Tibial nerve (tissue), 4 donors: Measurements from ENCODE around the gene ISLR. TPM values are rescaled to one million over a fixed set of nuclear protein-coding genes. Genes with fewer than 3 reads are reported as not detected.

Experiments
- DNase-seq, 2 donors: peaks; one replicate each; pipeline ENCODE4 v3.0.0-alpha.2; 2019; ENCODE audit warnings: low spot score in 2 of 2
- H3K27ac ChIP-seq, 4 donors: fragments of 200-600 bp; sonication (generic) in 3 of 4; one replicate each; pipeline ENCODE4 v1.5.1; 2017 to 2019; ENCODE audit warnings: mild to moderate bottlenecking in 1 of 4
- H3K27me3 ChIP-seq, 2 donors: fragments of 200-600 bp; sonication (generic) in 1 of 2; one replicate each; pipeline versions ENCODE4 v1.5.1 to v1.6.0; 2017 to 2019
- H3K36me3 ChIP-seq, 3 donors: fragments of 200-600 bp; sonication (generic); one replicate each; pipeline ENCODE4 v1.5.1; 2018 to 2019
- H3K4me1 ChIP-seq, 4 donors: fragments of 200-600 bp; sonication (generic) in 3 of 4; one replicate each; pipeline ENCODE4 v1.5.1; 2017 to 2019
- H3K4me3 ChIP-seq, 4 donors: fragments of 200-600 bp; sonication (generic) in 3 of 4; one replicate each; pipeline ENCODE4 v1.5.1; 2017 to 2019; ENCODE audit warnings: mild to moderate bottlenecking in 1 of 4, moderate library complexity in 1 of 4
- H3K9me3 ChIP-seq, 4 donors: fragments of 200-600 bp; sonication (generic) in 3 of 4; one replicate each; pipeline ENCODE4 v1.5.1; 2017 to 2019
- EP300 ChIP-seq, 2 donors: sonication (generic); formaldehyde crosslinking; IDR thresholded peaks; one replicate each; pipeline ENCODE4 v1.6.1; 2017; ENCODE audit warnings: antibody characterized with exemption in 2 of 2, mild to moderate bottlenecking in 1 of 2
- POLR2A ChIP-seq, 2 donors: fragments of 450-650 bp; IDR thresholded peaks; one replicate each; pipeline ENCODE4 v1.6.1; 2017; ENCODE audit warnings: antibody characterized with exemption in 2 of 2, mild to moderate bottlenecking in 2 of 2, moderate library complexity in 2 of 2
- WGBS, 2 donors: methylation state at CpG; one replicate each; pipeline ENCODE4 v1.1.5; 2018; 5-methylcytosine and 5-hydroxymethylcytosine counted together
- total RNA-seq, 4 donors: library from RNA; depleted of rRNA; stranded (reverse); fragments of >200 nt; gene quantifications; one replicate each; pipeline ENCODE4 v1.1.0, GENCODE V29; 2016
- TF ChIP-seq, protein P1 (sequence below), 5 experiments: fragments of 200-600 bp in 3 of 5; fragments of 450-650 bp in 2 of 5; sonication (generic) in 3 of 5; IDR thresholded peaks; one replicate each; pipeline ENCODE4 v1.5.1; 2016 to 2019; ENCODE audit warnings: antibody characterized with exemption in 5 of 5, mild to moderate bottlenecking in 3 of 5, moderate library complexity in 2 of 5

Gene ISLR
- total RNA-seq, 4 donors from 2014 or later: 41.7 to 250 (median 164) TPM

DNA sequence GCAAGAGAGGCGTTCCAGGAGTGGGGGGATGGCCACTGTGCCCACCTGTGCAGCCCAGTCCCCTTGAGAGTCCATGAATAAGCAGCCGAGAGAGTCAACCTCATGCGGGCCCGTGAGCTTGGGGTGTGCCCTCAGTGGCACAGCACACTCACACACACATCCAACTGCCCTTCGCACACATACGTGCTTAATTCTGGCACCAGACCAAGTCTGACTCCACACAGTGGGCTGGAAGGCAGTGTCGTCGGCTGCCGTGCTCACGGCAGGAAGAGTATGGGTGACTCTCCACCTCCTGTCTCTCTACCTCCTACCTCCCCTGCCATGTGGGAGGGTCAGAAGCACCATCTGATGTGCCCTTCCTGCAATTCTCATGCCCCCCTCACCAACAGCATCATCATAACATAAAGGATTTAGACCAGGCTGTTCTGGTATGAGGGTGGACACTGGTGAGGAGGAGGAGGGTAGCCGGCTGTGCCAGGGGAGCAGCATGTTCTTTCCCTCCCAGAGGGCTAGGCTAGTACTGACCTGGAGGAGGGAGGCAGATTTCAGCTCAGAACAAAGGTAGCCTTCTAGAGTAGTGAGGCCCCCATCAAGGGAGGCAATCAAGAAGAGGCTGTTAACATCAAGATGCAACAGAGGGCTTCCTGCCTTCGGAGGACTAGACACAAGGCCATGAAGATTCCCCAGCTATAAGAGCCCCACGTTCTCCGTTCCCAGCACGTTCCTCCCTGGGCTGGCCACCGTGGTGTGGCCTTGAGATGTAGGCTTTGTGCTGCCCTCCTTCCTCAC lies 34.3 kb downstream of the ISLR start:
- Histone ChIP-seq H3K4me1 (peaks cover 0 to 16% (median 0%) of the 10 kb centered on the region in 4 donors), H3K27me3 (no peaks in the 10 kb centered on the region), H3K9me3 (peaks cover 0 to 3% (median 0%) of the 10 kb centered on the region in 4 donors), H3K27ac (no peak overlapping the region), H3K36me3 (no peaks in the 10 kb centered on the region), H3K4me3 (no peak overlapping the region)
- no peak for DNase-seq
- TF ChIP-seq POLR2A (IDR thresholded peaks at IDR 0.05) (no peak), EP300 (IDR thresholded peaks at IDR 0.05) (no peak)
- TF ChIP-seq, protein P1, sequence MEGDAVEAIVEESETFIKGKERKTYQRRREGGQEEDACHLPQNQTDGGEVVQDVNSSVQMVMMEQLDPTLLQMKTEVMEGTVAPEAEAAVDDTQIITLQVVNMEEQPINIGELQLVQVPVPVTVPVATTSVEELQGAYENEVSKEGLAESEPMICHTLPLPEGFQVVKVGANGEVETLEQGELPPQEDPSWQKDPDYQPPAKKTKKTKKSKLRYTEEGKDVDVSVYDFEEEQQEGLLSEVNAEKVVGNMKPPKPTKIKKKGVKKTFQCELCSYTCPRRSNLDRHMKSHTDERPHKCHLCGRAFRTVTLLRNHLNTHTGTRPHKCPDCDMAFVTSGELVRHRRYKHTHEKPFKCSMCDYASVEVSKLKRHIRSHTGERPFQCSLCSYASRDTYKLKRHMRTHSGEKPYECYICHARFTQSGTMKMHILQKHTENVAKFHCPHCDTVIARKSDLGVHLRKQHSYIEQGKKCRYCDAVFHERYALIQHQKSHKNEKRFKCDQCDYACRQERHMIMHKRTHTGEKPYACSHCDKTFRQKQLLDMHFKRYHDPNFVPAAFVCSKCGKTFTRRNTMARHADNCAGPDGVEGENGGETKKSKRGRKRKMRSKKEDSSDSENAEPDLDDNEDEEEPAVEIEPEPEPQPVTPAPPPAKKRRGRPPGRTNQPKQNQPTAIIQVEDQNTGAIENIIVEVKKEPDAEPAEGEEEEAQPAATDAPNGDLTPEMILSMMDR (IDR thresholded peaks at IDR 0.05): no peak
- 67 to 73% methylated on average over 16 of the region's 16 CpGs for WGBS, 2 donors

DNA sequence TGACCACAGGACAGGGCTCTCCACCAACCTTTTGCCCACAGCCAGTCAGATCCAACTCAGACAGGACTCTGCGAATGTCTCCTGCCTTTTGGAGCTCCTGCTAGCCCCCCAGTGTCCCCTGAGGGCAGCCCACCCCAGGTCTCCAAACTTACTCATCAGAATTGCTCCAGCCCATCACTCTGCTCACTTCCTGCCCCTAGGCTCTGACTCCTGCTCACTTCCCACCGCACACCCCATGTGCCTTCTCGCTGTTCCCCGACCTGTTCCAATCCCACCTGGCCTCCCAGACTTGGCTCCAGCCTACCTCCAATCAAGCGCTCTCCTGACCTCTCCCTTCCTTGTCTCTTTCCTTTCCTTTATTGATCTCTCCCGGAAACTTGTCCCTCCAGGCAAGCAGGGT lies 35.0 kb downstream of the ISLR start:
- 64 to 72% methylated on average over 6 of the region's 6 CpGs for WGBS, 2 donors
- TF ChIP-seq EP300 (IDR thresholded peaks at IDR 0.05) (no peak), POLR2A (IDR thresholded peaks at IDR 0.05) (no peak)
- TF ChIP-seq, protein P1 (IDR thresholded peaks at IDR 0.05): no peak
- H3K4me1 ChIP-seq: peaks cover 0 to 10% (median 0%) of the 10 kb centered on the region in 4 donors

DNA sequence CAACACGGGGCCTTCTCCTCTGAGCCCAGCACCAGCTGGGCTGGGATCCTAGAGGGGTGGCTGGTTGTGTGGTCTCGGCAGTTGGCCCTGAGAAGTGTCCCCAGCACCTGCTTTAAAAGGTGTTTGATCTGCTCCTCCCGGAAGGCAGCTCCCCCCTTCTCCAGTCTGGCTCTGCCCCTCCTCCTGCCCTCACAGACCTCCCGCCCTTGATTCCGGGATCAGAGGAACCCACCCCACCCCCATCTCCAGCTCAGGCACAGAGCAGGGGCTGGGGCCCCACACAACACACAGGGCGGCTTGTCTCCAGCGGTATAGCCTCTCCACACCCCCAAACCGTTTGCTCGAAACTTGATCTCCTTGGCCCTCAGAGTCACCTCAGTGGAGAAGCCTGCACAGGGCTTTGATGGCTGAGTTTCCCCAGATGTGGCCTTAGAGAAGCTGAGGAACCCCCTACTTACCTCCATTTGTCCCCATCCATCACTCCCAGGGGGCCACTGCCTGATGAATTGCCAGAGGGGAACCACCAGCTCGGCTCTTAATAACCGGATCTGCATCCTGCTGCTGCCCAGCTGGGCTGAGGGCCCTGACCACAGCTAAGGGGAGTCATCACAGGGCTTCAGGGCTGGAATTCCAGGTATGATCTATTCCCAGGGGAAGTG lies 35.5 kb downstream of the ISLR start:
- H3K27ac ChIP-seq: no peak overlapping the region
- no peak for TF ChIP-seq POLR2A (IDR thresholded peaks at IDR 0.05)
- TF ChIP-seq, protein P1 (IDR thresholded peaks at IDR 0.05): no peak
- no peak for TF ChIP-seq EP300 (IDR thresholded peaks at IDR 0.05)

More for the DNA sequence above, 35.0 kb downstream of the ISLR start:
- no peaks in the 10 kb centered on the region for H3K36me3 ChIP-seq
- H3K27ac ChIP-seq: no peak overlapping the region
- H3K4me3 ChIP-seq: no peak overlapping the region
- peaks cover 0 to 3% (median 0%) of the 10 kb centered on the region in 4 donors for H3K9me3 ChIP-seq
- no peak for DNase-seq
- no peaks in the 10 kb centered on the region for H3K27me3 ChIP-seq

DNA sequence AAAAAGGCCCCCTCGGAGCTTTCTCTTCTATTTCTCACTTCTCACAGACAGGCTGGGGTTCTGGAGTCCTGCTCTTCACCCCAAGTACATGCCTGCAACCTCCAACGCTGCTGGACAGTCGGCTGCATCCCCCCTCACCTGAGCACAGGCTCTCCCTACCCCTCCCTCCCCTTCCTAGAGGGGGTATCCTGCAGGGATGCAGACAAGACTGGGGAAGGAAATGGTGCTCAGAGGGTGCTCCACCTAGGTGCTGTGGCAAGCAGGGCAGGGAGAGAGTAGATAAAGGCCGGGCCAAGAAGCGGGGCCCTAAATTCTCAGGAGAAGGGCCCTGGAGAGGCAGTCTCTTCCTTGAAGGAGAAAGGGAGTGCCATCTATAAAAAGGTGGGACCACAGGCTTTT lies 36.0 kb downstream of the ISLR start:
- no peak for TF ChIP-seq POLR2A (IDR thresholded peaks at IDR 0.05)
- TF ChIP-seq EP300 (IDR thresholded peaks at IDR 0.05): no peak
- TF ChIP-seq, protein P1 (IDR thresholded peaks at IDR 0.05): no peak
- 75 to 88% methylated on average over 5 of the region's 5 CpGs for WGBS, 2 donors

More for the DNA sequence above, 35.5 kb downstream of the ISLR start:
- H3K27me3 ChIP-seq: no peaks in the 10 kb centered on the region
- no peak overlapping the region for H3K4me3 ChIP-seq
- H3K4me1 ChIP-seq: peaks cover 0 to 4% (median 0%) of the 10 kb centered on the region in 4 donors
- peaks cover 0 to 3% (median 0%) of the 10 kb centered on the region in 4 donors for H3K9me3 ChIP-seq
- 35 to 36% methylated on average over 10 to 11 of the region's 11 CpGs for WGBS, 2 donors
- no peak for DNase-seq
- no peaks in the 10 kb centered on the region for H3K36me3 ChIP-seq

More for the DNA sequence above, 36.0 kb downstream of the ISLR start:
- no peak for DNase-seq
- H3K9me3 ChIP-seq: peaks cover 0 to 3% (median 0%) of the 10 kb centered on the region in 4 donors
- H3K36me3 ChIP-seq: no peaks in the 10 kb centered on the region
- no peak overlapping the region for H3K27ac ChIP-seq
- H3K4me3 ChIP-seq: no peak overlapping the region
- H3K4me1 ChIP-seq: no peaks in the 10 kb centered on the region
- H3K27me3 ChIP-seq: no peaks in the 10 kb centered on the region
